Lung microvascular endothelial cell (primary cell): Measurements from ENCODE around the gene INPP5F. TPM values are rescaled to one million over a fixed set of nuclear protein-coding genes. Genes with fewer than 3 reads are reported as not detected.
"Not testable (repeated sequence)": the region's sequence is repeated elsewhere in the genome, so short reads cannot be mapped to it uniquely, and the experiment has no call there.

Experiments
- DNase-seq, 2 donors: peaks; one replicate each; pipeline versions ENCODE4 v3.0.0 to v3.0.0-alpha.2; 2010; ENCODE audit warnings: low read depth in 2 of 2
- total RNA-seq: library from RNA; depleted of rRNA; stranded (reverse); fragments of >200 nt; gene quantifications from 2 replicates; pipeline ENCODE4 v1.2.1, GENCODE V29; 2014

The INPP5F gene
- total RNA-seq, 1 donor from 2014 or later, result 8.1 TPM

- no peak for DNase-seq
Observed at GRCh38 chr10:119862524-119862923, 136.7 kb downstream of the INPP5F start.

- DNase-seq, result no peak
Observed at GRCh38 chr10:119863951-119864565, 138.2 kb downstream of the INPP5F start.

DNA sequence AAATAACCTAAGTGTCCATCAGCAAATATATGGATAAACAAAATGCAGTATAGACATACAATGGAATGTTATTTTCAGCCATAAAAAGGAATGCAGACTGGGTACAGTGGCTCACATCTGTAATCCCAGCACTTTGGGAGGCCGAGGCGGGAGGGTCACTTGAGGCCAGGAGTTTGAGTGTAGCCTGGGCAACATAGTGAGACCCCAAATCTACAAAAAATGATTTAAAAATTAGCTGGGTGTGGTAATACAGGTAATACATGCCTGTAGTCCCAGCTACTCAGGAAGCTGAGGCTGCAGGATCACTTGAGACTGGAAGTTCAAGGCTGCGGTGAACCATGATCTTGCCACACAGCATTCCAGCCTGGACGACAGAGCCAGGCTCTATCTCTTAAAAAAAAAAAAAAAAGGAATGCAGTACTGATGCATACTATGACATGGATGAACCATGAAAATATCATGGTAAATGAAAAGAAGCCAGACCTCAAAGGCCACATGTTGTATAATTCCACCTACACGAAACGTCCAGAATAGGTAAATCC, 139.9 kb downstream of the INPP5F start:
- DNase-seq, result no peak

DNA sequence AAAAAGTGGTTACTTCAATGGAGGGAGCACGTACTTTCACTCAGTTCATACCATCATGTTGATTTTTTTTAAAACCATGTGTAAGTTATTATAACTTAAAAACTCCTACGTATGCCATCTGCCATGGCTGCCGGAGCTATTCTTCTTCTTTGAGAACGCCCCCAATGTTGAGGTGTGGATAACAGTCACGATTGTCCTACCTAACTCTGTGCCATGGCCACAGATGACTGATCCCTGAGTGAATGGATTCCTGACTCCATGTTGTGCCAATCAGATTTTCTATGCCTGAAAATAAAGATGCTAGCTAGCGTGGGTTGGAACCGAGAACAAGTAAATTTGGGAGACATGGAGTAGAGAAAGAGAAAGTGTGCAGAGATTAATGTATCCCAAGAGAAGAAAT, 141.5 kb downstream of the INPP5F start:
- DNase-seq, result no peak

- DNase-seq, result not testable (repeated sequence)
Observed at GRCh38 chr10:119869398-119869797, 143.5 kb downstream of the INPP5F start.

- DNase-seq, result peak; percentile 52 to 60
Observed at GRCh38 chr10:119871881-119872609, 146.2 kb downstream of the INPP5F start.

DNA sequence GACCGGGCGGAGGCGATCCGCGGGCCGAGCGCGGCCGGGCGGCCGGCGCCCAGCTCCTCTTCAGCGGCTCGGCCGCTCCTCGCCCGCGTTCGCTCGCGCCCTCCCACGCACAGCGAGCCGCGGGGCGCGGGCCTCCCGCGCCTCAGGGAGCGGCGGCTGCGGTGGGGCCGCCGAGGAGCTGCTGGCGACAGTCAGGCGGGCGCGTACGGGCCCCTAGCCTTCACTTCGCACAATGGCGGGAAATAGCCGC, 146.7 kb downstream of the INPP5F start, which contains the start of gene MCMBP:
TSS of gene MCMBP (minus strand) at position 234 of the 250 bp plus-strand sequence. CDS start 259 bp downstream, outside the sequence.
- no peak for DNase-seq

- peak; percentile 90 to 93 for DNase-seq
Observed at GRCh38 chr10:119872860-119873681, 147.2 kb downstream of the INPP5F start.

DNA sequence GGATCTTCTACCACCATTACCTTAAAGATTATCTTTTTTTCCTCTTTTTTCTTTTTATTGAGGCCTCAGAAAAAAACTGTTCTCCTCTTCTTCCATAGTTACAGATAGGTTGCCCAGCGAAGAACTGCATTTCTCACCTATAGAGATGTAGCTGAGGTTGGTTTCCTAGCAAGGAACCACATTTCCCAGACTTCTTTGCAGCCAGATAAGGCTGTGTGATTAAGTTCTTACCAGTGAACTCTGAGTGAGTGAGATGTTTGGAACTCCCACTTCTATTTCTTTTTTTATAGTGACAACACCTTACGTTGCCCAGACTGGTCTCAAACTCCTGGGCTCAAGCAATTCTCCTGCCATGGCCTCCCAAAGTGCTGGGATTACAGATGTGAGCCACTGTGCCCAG, 152.7 kb downstream of the INPP5F start:
- no peak for DNase-seq

Other genes with a start within 250 kb of the INPP5F start
- 0.99 and 8.7 TPM in 2 replicates for gene RGS10, start 183.3 kb upstream of the INPP5F start, total RNA-seq
- 10.5 and 18.1 TPM in 2 replicates for gene TIAL1, start 129.1 kb upstream of the INPP5F start, total RNA-seq
- gene BAG3, start 74.7 kb upstream of the INPP5F start, total RNA-seq, result 3.8 and 5.2 TPM in 2 replicates
- 44.2 and 54.0 TPM in 2 replicates for gene MCMBP, start 146.8 kb downstream of the INPP5F start, total RNA-seq
- gene SEC23IP, start 166.7 kb downstream of the INPP5F start, total RNA-seq, result 13.3 and 13.9 TPM in 2 replicates